ENCODE measurements around the gene BICDL2. TPM values are rescaled to one million over a fixed set of nuclear protein-coding genes. Genes with fewer than 3 reads are reported as not detected.
A peak's percentile ranks its signal among the peaks of the same experiment; 100 is the strongest.
"Not testable (repeated sequence)": the region's sequence is repeated elsewhere in the genome, so short reads cannot be mapped to it uniquely, and the experiment has no call there.

Gene BICDL2
- total RNA-seq (under 1 TPM in 2 of 4 donors, not detected in 2; 0.36 to 0.55 TPM), polyA plus RNA-seq (10 to 100 TPM; 62.5 to 83.8 (median 74.9) TPM)

DNA sequence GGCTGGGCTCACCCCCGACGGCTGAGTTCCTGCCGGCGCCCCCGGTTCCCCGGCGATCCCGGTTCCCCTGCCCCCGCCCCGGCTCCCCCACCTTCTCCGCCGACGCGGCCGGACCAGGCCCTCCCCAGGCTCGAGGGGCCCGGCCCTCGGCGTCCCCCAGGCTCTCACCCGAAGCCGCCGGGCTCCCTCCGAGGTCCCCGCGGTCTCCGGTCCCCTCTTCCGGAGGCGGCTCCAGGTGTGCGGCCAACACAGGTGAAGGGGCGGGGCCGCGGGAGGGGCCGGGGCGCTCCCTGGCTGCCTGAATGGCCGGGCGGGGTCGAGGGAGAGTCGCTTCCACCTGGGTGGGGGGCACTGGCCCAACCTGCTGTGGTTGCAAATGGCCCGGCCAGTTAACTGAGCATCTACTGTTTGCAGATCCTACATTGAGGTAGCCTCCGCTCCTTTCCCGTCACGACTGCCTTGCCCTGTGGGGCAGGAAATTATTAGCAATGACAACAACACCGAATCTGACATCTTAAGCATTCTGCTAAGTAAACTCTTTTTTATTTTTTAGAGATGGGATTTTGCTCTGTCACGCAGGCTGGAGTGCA is at the start of gene BICDL2:
TSS of gene BICDL2 (minus strand) at position 219 of the 590 bp plus-strand sequence. CDS start 1,448 bp downstream, outside the sequence.
- intact Hi-C loops (cut with DNase I): no loop called here
- TF ChIP-seq POLR2A (IDR thresholded peaks at IDR 0.05) (no peak), POLR2AphosphoS5 (IDR thresholded peaks at IDR 0.05) (no peak), EP300 (IDR thresholded peaks at IDR 0.05) (no peak)
- TF ChIP-seq, protein P1, sequence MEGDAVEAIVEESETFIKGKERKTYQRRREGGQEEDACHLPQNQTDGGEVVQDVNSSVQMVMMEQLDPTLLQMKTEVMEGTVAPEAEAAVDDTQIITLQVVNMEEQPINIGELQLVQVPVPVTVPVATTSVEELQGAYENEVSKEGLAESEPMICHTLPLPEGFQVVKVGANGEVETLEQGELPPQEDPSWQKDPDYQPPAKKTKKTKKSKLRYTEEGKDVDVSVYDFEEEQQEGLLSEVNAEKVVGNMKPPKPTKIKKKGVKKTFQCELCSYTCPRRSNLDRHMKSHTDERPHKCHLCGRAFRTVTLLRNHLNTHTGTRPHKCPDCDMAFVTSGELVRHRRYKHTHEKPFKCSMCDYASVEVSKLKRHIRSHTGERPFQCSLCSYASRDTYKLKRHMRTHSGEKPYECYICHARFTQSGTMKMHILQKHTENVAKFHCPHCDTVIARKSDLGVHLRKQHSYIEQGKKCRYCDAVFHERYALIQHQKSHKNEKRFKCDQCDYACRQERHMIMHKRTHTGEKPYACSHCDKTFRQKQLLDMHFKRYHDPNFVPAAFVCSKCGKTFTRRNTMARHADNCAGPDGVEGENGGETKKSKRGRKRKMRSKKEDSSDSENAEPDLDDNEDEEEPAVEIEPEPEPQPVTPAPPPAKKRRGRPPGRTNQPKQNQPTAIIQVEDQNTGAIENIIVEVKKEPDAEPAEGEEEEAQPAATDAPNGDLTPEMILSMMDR (IDR thresholded peaks at IDR 0.05): no peak
- DNase-seq: no peak
- 2 to 6% methylated on average over 44 of the region's 44 CpGs for WGBS, 2 donors
- H3K27me3 ChIP-seq: peaks cover 34 to 100% (median 74%) of the 10 kb centered on the region in 3 donors
- no peaks in the 10 kb centered on the region for H3K36me3 ChIP-seq
- H3K4me3 ChIP-seq: peak within 1 kb of the TSS in 2 of 4 donors; percentile 1 to 20
- H3K4me1 ChIP-seq: peaks cover 0 to 11% (median 7%) of the 10 kb centered on the region in 4 donors
- H3K9me3 ChIP-seq: no peaks in the 10 kb centered on the region
- peak within 1 kb of the TSS in 1 of 4 donors; percentile 18 for H3K27ac ChIP-seq

- Histone ChIP-seq H3K27me3 (no peaks in the 10 kb centered on the region), H3K27ac (no peak overlapping the region), H3K9me3 (no peaks in the 10 kb centered on the region), H3K36me3 (no peaks in the 10 kb centered on the region), H3K4me1 (no peaks in the 10 kb centered on the region), H3K4me3 (peak overlapping the region in 3 of 4 donors; percentile 17 to 33 (median 19))
- TF ChIP-seq POLR2AphosphoS5 (IDR thresholded peaks at IDR 0.05): no peak
- intact Hi-C loops (cut with DNase I): no loop called here
- WGBS, 2 donors: 73 to 82% methylated on average over 17 of the region's 17 CpGs
- DNase-seq: no peak
Measured at GRCh38 chr16:3085868-3086595, 49.3 kb upstream of the BICDL2 start.

GRCh38 chr16:3084969-3085670 is 48.4 kb upstream of the BICDL2 start:
- TF ChIP-seq EP300 (IDR thresholded peaks at IDR 0.05) (no peak), POLR2A (IDR thresholded peaks at IDR 0.05) (no peak), POLR2AphosphoS5 (IDR thresholded peaks at IDR 0.05) (no peak)
- TF ChIP-seq, protein P1 (IDR thresholded peaks at IDR 0.05): no peak
- Histone ChIP-seq H3K9me3 (no peaks in the 10 kb centered on the region), H3K36me3 (no peaks in the 10 kb centered on the region), H3K4me1 (no peaks in the 10 kb centered on the region), H3K4me3 (no peak overlapping the region), H3K27ac (no peak overlapping the region), H3K27me3 (no peaks in the 10 kb centered on the region)
- no peak for DNase-seq
- intact Hi-C loops (cut with DNase I): no loop called here
- 82% methylated on average over 7 of the region's 7 CpGs for WGBS, 2 donors

DNA sequence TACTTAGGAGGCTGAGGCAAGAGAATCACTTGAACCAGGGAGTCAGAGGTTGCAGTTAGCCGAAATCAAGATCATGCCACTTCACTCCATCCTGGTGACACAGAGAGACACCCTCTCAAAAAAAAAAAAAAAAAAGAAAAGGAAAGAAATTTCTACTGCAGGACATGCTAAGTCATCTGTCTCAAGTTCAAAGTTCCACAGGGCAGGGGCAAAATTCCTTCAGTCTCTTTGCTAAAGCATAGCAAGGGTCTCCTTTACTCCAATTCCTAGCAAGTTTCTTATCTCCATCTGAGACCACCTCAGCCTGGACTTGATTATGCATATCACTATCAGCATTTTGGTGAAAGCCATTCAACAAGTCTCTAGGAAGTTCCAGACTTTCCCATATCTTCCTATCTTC is 47.7 kb upstream of the BICDL2 start:
- Histone ChIP-seq H3K36me3 (no peaks in the 10 kb centered on the region), H3K9me3 (no peaks in the 10 kb centered on the region), H3K4me3 (no peak overlapping the region), H3K27ac (no peak overlapping the region), H3K27me3 (no peaks in the 10 kb centered on the region), H3K4me1 (no peaks in the 10 kb centered on the region)
- no peak for DNase-seq
- 84 to 94% methylated on average over 1 of the region's 1 CpG for WGBS, 2 donors
- intact Hi-C loops (cut with DNase I): no loop called here
- TF ChIP-seq, protein P1 (IDR thresholded peaks at IDR 0.05): no peak
- no peak for TF ChIP-seq POLR2AphosphoS5 (IDR thresholded peaks at IDR 0.05)
- no peak for TF ChIP-seq POLR2A (IDR thresholded peaks at IDR 0.05)
- TF ChIP-seq EP300 (IDR thresholded peaks at IDR 0.05): no peak

- H3K36me3 ChIP-seq; DNase-seq; H3K27me3 ChIP-seq; intact Hi-C loops (cut with DNase I); H3K4me1 ChIP-seq; H3K27ac ChIP-seq; H3K9me3 ChIP-seq; H3K4me3 ChIP-seq: not testable (repeated sequence)
- WGBS, 2 donors: 94 to 95% methylated on average over 8 of the region's 8 CpGs
Measured at GRCh38 chr16:3083408-3083807, 46.7 kb upstream of the BICDL2 start.

DNA sequence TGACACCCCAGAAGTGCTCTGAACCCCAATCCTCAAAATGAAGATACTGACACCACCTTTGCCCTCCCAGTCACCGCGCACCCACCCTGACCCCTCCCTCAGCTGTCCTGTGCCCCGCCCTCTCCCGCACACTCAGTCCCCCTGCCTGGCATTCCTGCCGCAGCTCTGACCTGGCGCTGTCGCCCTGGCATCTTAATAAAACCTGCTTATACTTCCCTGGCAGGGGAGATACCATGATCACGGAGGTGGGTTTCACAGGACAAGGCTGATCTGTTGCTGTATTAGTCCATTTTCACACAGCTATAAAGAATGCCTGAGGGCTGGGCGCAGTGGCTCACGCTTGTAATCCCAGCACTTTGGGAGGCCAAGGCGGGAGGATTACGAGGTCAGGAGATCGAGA is 45.2 kb upstream of the BICDL2 start:
- DNase-seq; H3K27ac ChIP-seq; H3K4me3 ChIP-seq; H3K27me3 ChIP-seq; H3K9me3 ChIP-seq; H3K36me3 ChIP-seq; H3K4me1 ChIP-seq; intact Hi-C loops (cut with DNase I): not testable (repeated sequence)
- WGBS, 2 donors: 60 to 95% methylated on average over 13 of the region's 13 CpGs
